ENCODE measurements around the gene LSS.

The LSS gene

DNA sequence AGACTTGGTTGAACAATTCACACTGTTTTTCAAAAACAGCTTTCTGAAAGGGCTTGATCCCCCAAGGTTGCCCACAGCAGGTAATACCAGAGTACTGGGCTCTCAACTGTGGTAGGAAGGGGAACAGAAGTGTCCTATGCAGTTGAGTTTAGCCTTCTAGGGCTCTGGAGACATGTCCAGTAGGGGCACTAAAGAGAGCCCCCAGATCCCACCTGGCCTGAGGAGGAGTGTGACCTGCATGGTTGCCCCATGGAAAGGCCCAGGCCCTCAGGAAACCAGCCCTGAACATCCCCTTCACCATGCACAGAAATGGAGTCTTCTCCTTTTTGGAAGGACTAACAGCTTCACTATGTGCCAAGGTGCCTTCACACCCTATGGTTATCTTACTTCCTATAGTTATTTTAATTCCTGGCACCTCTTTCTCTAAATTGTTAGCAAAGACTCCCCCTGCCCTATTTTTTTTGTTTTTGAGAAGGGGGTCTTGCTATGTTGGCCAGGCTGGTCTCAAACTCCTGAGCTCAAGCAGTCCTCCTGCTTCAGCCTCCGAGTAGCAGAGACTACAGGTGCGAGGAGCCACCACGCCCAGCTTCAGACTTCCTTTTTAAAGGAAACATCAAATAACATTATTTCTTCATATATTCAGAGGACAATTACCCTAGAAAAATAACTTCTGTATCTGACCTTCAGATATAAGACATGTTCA lies 16.8 kb upstream of the LSS start:
- Histone ChIP-seq H3K9me3 (replicated peaks in 1 of 2; ENCODE audit: control insufficient read depth in 2 of 2, insufficient read depth in 1 of 2, low read depth in 1 of 2, low read length in 2 of 2) (no peaks in the 10 kb centered on the region), H4K91ac (ENCODE audit: low read depth, low read length, poor library complexity) (no peak overlapping the region), H3K4me2 (ENCODE audit: insufficient read depth, low read length, poor library complexity, severe bottlenecking) (no peak overlapping the region), H3K36me3 (replicated peaks in 1 of 2; ENCODE audit: control insufficient read depth in 2 of 2, insufficient read depth in 2 of 2, low read length in 2 of 2) (peaks cover 54 to 97% of the 10 kb centered on the region in 2 donors), H3K27me3 (ENCODE audit: control insufficient read depth in 3 of 3, insufficient read depth in 3 of 3, low read depth in 1 of 3, low read length in 3 of 3) (no peaks in the 10 kb centered on the region), H2BK120ac (ENCODE audit: low read depth, low read length) (no peak overlapping the region), H3K4ac (ENCODE audit: low read length) (no peak overlapping the region), H2BK15ac (ENCODE audit: low read length) (no peak overlapping the region), H4K8ac (ENCODE audit: low read depth, low read length) (no peak overlapping the region), H3K4me1 (ENCODE audit: control insufficient read depth in 2 of 2, insufficient read depth in 1 of 2, low read depth in 1 of 2, low read length in 2 of 2) (no peaks in the 10 kb centered on the region), H3K18ac (ENCODE audit: low read length) (no peak overlapping the region), H2BK5ac (ENCODE audit: low read length) (no peak overlapping the region), H2BK12ac (ENCODE audit: low read length) (no peak overlapping the region), H3K23ac (ENCODE audit: low read depth, low read length, poor library complexity) (no peak overlapping the region), H3K27ac (replicated peaks; ENCODE audit: low read length) (no peak overlapping the region), H3K79me1 (ENCODE audit: low read depth, low read length) (peaks cover 2% of the 10 kb centered on the region), H3K9ac (ENCODE audit: low read depth, low read length, poor library complexity) (no peak overlapping the region), H3K14ac (ENCODE audit: low read length) (no peak overlapping the region), H2AK5ac (ENCODE audit: low read depth, low read length) (no peak overlapping the region), H2AFZ (ENCODE audit: low read length) (no peak overlapping the region), H3K4me3 (ENCODE audit: low read length in 2 of 2) (no peak overlapping the region)
- no CpG with 5 or more reads among the region's 3 CpGs for WGBS, 2 donors (ENCODE audit: extremely low coverage in 2 of 2, insufficient read length in 2 of 2, insufficient replicate concordance in 1 of 2)
- DNase-seq (ENCODE audit: low spot score), result no peak

DNA sequence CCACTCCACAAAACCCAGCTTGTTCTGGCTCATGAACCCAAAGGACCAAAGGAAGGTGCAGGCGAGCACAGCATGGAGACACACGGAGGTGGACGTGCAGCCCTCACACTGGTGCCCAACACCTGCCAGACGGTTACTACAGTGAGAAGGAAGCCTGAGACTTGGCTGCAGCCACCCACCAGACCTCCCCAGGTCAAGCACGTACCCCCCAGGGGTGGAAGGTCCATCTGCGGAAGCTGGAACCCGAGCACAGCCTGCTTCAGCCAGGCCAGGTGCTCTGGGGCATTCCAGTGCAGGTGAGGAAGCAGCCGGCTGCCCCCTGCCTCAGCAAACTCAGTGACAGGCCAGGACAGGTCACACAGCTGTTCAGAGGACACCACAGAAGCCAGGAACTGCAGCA lies 16.0 kb upstream of the LSS start:
- peak overlapping the region in 1 of 2 donors; percentile 31 for H3K4me3 ChIP-seq (ENCODE audit: low read length in 2 of 2)
- H3K9me3 ChIP-seq (replicated peaks in 1 of 2; ENCODE audit: control insufficient read depth in 2 of 2, insufficient read depth in 1 of 2, low read depth in 1 of 2, low read length in 2 of 2), result no peaks in the 10 kb centered on the region
- peaks cover 55 to 97% of the 10 kb centered on the region in 2 donors for H3K36me3 ChIP-seq (replicated peaks in 1 of 2; ENCODE audit: control insufficient read depth in 2 of 2, insufficient read depth in 2 of 2, low read length in 2 of 2)
- no peak overlapping the region for H3K9ac ChIP-seq (ENCODE audit: low read depth, low read length, poor library complexity)
- H4K91ac ChIP-seq (ENCODE audit: low read depth, low read length, poor library complexity), result no peak overlapping the region
- H2BK15ac ChIP-seq (ENCODE audit: low read length), result no peak overlapping the region
- H3K79me1 ChIP-seq (ENCODE audit: low read depth, low read length), result no peaks in the 10 kb centered on the region
- no peak overlapping the region for H3K4me2 ChIP-seq (ENCODE audit: insufficient read depth, low read length, poor library complexity, severe bottlenecking)
- no CpG with 5 or more reads among the region's 8 CpGs for WGBS, 2 donors (ENCODE audit: extremely low coverage in 2 of 2, insufficient read length in 2 of 2, insufficient replicate concordance in 1 of 2)
- DNase-seq (ENCODE audit: low spot score), result no peak
- H2BK12ac ChIP-seq (ENCODE audit: low read length), result no peak overlapping the region
- no peak overlapping the region for H3K27ac ChIP-seq (replicated peaks; ENCODE audit: low read length)
- H3K4me1 ChIP-seq (ENCODE audit: control insufficient read depth in 2 of 2, insufficient read depth in 1 of 2, low read depth in 1 of 2, low read length in 2 of 2), result no peaks in the 10 kb centered on the region
- H3K18ac ChIP-seq (ENCODE audit: low read length), result no peak overlapping the region
- no peak overlapping the region for H4K8ac ChIP-seq (ENCODE audit: low read depth, low read length)
- no peaks in the 10 kb centered on the region for H3K27me3 ChIP-seq (ENCODE audit: control insufficient read depth in 3 of 3, insufficient read depth in 3 of 3, low read depth in 1 of 3, low read length in 3 of 3)
- H2AFZ ChIP-seq (ENCODE audit: low read length), result no peak overlapping the region
- H2BK120ac ChIP-seq (ENCODE audit: low read depth, low read length), result peak overlapping the region; percentile 19
- no peak overlapping the region for H3K14ac ChIP-seq (ENCODE audit: low read length)
- no peak overlapping the region for H2BK5ac ChIP-seq (ENCODE audit: low read length)
- H3K4ac ChIP-seq (ENCODE audit: low read length), result no peak overlapping the region
- H3K23ac ChIP-seq (ENCODE audit: low read depth, low read length, poor library complexity), result peak overlapping the region; percentile 20
- no peak overlapping the region for H2AK5ac ChIP-seq (ENCODE audit: low read depth, low read length)

DNA sequence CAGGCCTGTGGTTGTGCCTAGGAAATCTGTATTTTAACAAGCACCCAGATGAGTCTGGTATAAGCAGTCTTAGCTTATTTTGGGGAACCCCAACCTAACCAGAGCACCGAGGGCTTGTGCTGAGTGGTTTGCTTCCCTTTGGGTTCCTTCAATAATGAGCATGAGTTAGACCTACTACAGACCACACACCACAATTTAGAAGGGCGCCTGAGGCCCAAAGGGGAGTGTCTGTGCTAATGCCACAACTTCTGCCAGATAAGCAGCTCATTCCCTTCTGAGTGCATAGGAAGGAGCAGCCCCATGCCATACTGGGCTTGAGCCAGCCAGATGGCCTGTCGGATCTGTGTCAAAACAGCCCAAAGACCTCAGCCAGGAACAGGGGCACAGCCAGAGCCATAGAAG lies 15.4 kb upstream of the LSS start:
- Histone ChIP-seq H2AFZ (ENCODE audit: low read length) (no peak overlapping the region), H3K27ac (replicated peaks; ENCODE audit: low read length) (no peak overlapping the region), H3K23ac (ENCODE audit: low read depth, low read length, poor library complexity) (no peak overlapping the region), H4K8ac (ENCODE audit: low read depth, low read length) (no peak overlapping the region), H3K79me1 (ENCODE audit: low read depth, low read length) (no peaks in the 10 kb centered on the region), H3K4me2 (ENCODE audit: insufficient read depth, low read length, poor library complexity, severe bottlenecking) (no peak overlapping the region), H3K36me3 (replicated peaks in 1 of 2; ENCODE audit: control insufficient read depth in 2 of 2, insufficient read depth in 2 of 2, low read length in 2 of 2) (peaks cover 58 to 97% of the 10 kb centered on the region in 2 donors), H2BK120ac (ENCODE audit: low read depth, low read length) (no peak overlapping the region), H3K4ac (ENCODE audit: low read length) (no peak overlapping the region), H2AK5ac (ENCODE audit: low read depth, low read length) (no peak overlapping the region), H3K14ac (ENCODE audit: low read length) (no peak overlapping the region), H2BK5ac (ENCODE audit: low read length) (no peak overlapping the region), H2BK15ac (ENCODE audit: low read length) (no peak overlapping the region), H3K9me3 (replicated peaks in 1 of 2; ENCODE audit: control insufficient read depth in 2 of 2, insufficient read depth in 1 of 2, low read depth in 1 of 2, low read length in 2 of 2) (no peaks in the 10 kb centered on the region), H3K27me3 (ENCODE audit: control insufficient read depth in 3 of 3, insufficient read depth in 3 of 3, low read depth in 1 of 3, low read length in 3 of 3) (no peaks in the 10 kb centered on the region), H3K18ac (ENCODE audit: low read length) (no peak overlapping the region), H3K4me3 (ENCODE audit: low read length in 2 of 2) (no peak overlapping the region), H4K91ac (ENCODE audit: low read depth, low read length, poor library complexity) (no peak overlapping the region), H2BK12ac (ENCODE audit: low read length) (no peak overlapping the region), H3K4me1 (ENCODE audit: control insufficient read depth in 2 of 2, insufficient read depth in 1 of 2, low read depth in 1 of 2, low read length in 2 of 2) (no peaks in the 10 kb centered on the region), H3K9ac (ENCODE audit: low read depth, low read length, poor library complexity) (no peak overlapping the region)
- no peak for DNase-seq (ENCODE audit: low spot score)
- no CpG with 5 or more reads among the region's 3 CpGs for WGBS, 2 donors (ENCODE audit: extremely low coverage in 2 of 2, insufficient read length in 2 of 2, insufficient replicate concordance in 1 of 2)

DNA sequence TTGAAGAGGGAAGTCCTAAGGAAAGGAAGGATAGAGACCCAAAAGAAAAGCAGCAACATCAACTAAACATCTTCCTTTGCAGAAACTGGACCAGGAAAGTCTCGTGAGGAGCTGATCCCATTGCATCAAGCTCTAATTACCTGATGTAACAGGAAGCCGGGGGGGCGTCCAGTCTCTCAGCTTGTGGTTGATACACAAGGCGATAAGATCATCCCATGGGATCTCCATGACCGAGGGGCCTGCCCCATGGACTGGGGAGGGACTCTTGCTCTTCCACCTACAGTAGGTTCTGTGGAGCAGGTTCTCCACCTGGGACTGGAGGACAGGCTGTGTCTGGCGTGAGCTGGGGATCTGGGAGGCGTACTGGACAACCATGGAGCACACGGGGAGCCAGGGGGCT lies 14.8 kb upstream of the LSS start:
- WGBS, 2 donors (ENCODE audit: extremely low coverage in 2 of 2, insufficient read length in 2 of 2, insufficient replicate concordance in 1 of 2), result no CpG with 5 or more reads among the region's 8 CpGs
- no peaks in the 10 kb centered on the region for H3K4me1 ChIP-seq (ENCODE audit: control insufficient read depth in 2 of 2, insufficient read depth in 1 of 2, low read depth in 1 of 2, low read length in 2 of 2)

More for the DNA sequence above, 14.8 kb upstream of the LSS start:
- H3K4me3 ChIP-seq (ENCODE audit: low read length in 2 of 2), result no peak overlapping the region
- H2BK120ac ChIP-seq (ENCODE audit: low read depth, low read length), result no peak overlapping the region
- H3K79me1 ChIP-seq (ENCODE audit: low read depth, low read length), result no peaks in the 10 kb centered on the region
- H3K14ac ChIP-seq (ENCODE audit: low read length), result no peak overlapping the region
- H2BK12ac ChIP-seq (ENCODE audit: low read length), result no peak overlapping the region
- no peak overlapping the region for H4K8ac ChIP-seq (ENCODE audit: low read depth, low read length)
- no peak overlapping the region for H3K4ac ChIP-seq (ENCODE audit: low read length)
- H3K27ac ChIP-seq (replicated peaks; ENCODE audit: low read length), result no peak overlapping the region
- no peak overlapping the region for H4K91ac ChIP-seq (ENCODE audit: low read depth, low read length, poor library complexity)
- no peak overlapping the region for H3K18ac ChIP-seq (ENCODE audit: low read length)
- H2AFZ ChIP-seq (ENCODE audit: low read length), result no peak overlapping the region
- no peak overlapping the region for H2AK5ac ChIP-seq (ENCODE audit: low read depth, low read length)
- no peaks in the 10 kb centered on the region for H3K27me3 ChIP-seq (ENCODE audit: control insufficient read depth in 3 of 3, insufficient read depth in 3 of 3, low read depth in 1 of 3, low read length in 3 of 3)
- H2BK15ac ChIP-seq (ENCODE audit: low read length), result no peak overlapping the region
- no peak overlapping the region for H3K4me2 ChIP-seq (ENCODE audit: insufficient read depth, low read length, poor library complexity, severe bottlenecking)
- peaks cover 60 to 97% of the 10 kb centered on the region in 2 donors for H3K36me3 ChIP-seq (replicated peaks in 1 of 2; ENCODE audit: control insufficient read depth in 2 of 2, insufficient read depth in 2 of 2, low read length in 2 of 2)
- no peak for DNase-seq (ENCODE audit: low spot score)
- H2BK5ac ChIP-seq (ENCODE audit: low read length), result no peak overlapping the region
- no peak overlapping the region for H3K23ac ChIP-seq (ENCODE audit: low read depth, low read length, poor library complexity)
- no peaks in the 10 kb centered on the region for H3K9me3 ChIP-seq (replicated peaks in 1 of 2; ENCODE audit: control insufficient read depth in 2 of 2, insufficient read depth in 1 of 2, low read depth in 1 of 2, low read length in 2 of 2)
- H3K9ac ChIP-seq (ENCODE audit: low read depth, low read length, poor library complexity), result no peak overlapping the region
